ENCODE results near the gene LBX2.

GRCh38 chr2:74493546-74493945 is 5.9 kb downstream of the LBX2 start:
- TF ChIP-seq, protein P1, sequence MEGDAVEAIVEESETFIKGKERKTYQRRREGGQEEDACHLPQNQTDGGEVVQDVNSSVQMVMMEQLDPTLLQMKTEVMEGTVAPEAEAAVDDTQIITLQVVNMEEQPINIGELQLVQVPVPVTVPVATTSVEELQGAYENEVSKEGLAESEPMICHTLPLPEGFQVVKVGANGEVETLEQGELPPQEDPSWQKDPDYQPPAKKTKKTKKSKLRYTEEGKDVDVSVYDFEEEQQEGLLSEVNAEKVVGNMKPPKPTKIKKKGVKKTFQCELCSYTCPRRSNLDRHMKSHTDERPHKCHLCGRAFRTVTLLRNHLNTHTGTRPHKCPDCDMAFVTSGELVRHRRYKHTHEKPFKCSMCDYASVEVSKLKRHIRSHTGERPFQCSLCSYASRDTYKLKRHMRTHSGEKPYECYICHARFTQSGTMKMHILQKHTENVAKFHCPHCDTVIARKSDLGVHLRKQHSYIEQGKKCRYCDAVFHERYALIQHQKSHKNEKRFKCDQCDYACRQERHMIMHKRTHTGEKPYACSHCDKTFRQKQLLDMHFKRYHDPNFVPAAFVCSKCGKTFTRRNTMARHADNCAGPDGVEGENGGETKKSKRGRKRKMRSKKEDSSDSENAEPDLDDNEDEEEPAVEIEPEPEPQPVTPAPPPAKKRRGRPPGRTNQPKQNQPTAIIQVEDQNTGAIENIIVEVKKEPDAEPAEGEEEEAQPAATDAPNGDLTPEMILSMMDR (IDR thresholded peaks at IDR 0.05): no peak
- no peak for TF ChIP-seq POLR2A (IDR thresholded peaks at IDR 0.05; ENCODE audit: low read depth)

All from esophagus muscularis mucosa (tissue), 3 donors.